SK-N-SH treated with all-trans-retinoic acid at 6 μM for 48 hours (cell line): Measurements from ENCODE around the gene GRIK3.

Source experiments
- ARNTL ChIP-seq: fragments of 450-650 bp; formaldehyde crosslinking; IDR thresholded peaks from 2 replicates; pipeline ENCODE4 v1.5.0; 2020; ENCODE audit warnings: low read depth, mild to moderate bottlenecking, moderate library complexity, borderline replicate concordance
- CREB5 ChIP-seq: fragments of 250-450 bp; sonication (Bioruptor Pico); IDR thresholded peaks from 2 replicates; pipeline ENCODE4 v1.5.1; 2020; ENCODE audit warnings: low read depth, mild to moderate bottlenecking, moderate library complexity
- PATZ1 ChIP-seq: fragments of 250-450 bp; sonication (Bioruptor Pico); IDR thresholded peaks from 2 replicates; pipeline ENCODE4 v1.8.0; 2020; ENCODE audit warnings: mild to moderate bottlenecking, moderate library complexity, borderline replicate concordance
- RARB ChIP-seq: fragments of 250-450 bp; sonication (Bioruptor Pico); IDR thresholded peaks from 2 replicates; pipeline ENCODE4 v1.8.0; 2021; ENCODE audit warnings: mild to moderate bottlenecking, moderate library complexity
- ZNF565 ChIP-seq: fragments of 450-650 bp; formaldehyde crosslinking; conservative IDR thresholded peaks from 2 replicates; pipeline ENCODE4 v1.5.0; 2020; ENCODE audit warnings: low read depth, mild to moderate bottlenecking, moderate library complexity

- TF ChIP-seq ARNTL (CRISPR knock-in tag) (no peak), ZNF565 (CRISPR knock-in tag) (no peak), PATZ1 (no peak), RARB (CRISPR knock-in tag) (no peak), CREB5 (no peak)
Observed at GRCh38 chr1:36981126-36981525, 53.2 kb downstream of the GRIK3 start.
